GM21717 (cell line): Measurements from ENCODE around the gene OR8S1.
"Not testable (repeated sequence)": the region's sequence is repeated elsewhere in the genome, so short reads cannot be mapped to it uniquely, and the experiment has no call there.

Experiments used
- ATAC-seq: cut with Tn5 transposase; IDR thresholded peaks from one replicate; pipeline ENCODE4 v1.9.1; 2021; ENCODE audit warnings: mild to moderate bottlenecking, moderate library complexity; ENCODE audit not compliant: unreplicated experiment

Gene OR8S1

GRCh38 chr12:48525332-48525731 lies at the start of gene OR8S1:
Gene OR8S1, plus strand, starts transcription at chr12:48525632. Its CDS starts 0 bp downstream, at chr12:48525632.
- ATAC-seq = no peak

GRCh38 chr12:48482198-48482597 lies 43.2 kb upstream of the OR8S1 start, which contains the start of gene C12orf54:
Gene C12orf54, plus strand, starts transcription at chr12:48482498. Its CDS starts 799 bp downstream, at chr12:48483297.
- no peak for ATAC-seq

- no peak for ATAC-seq
Measured at GRCh38 chr12:48482930-48483329, 42.5 kb upstream of the OR8S1 start.

- ATAC-seq = no peak
Measured at GRCh38 chr12:48486261-48486660, 39.2 kb upstream of the OR8S1 start.

GRCh38 chr12:48486679-48487078 lies 38.8 kb upstream of the OR8S1 start:
- no peak for ATAC-seq

GRCh38 chr12:48489012-48489411 lies 36.4 kb upstream of the OR8S1 start:
- peak; percentile 91 for ATAC-seq

- not testable (repeated sequence) for ATAC-seq
Measured at GRCh38 chr12:48489456-48489855, 36.0 kb upstream of the OR8S1 start.

GRCh38 chr12:48500281-48500680 lies 25.2 kb upstream of the OR8S1 start:
- ATAC-seq = not testable (repeated sequence)

GRCh38 chr12:48506836-48507235 lies 18.6 kb upstream of the OR8S1 start:
- ATAC-seq = not testable (repeated sequence)

GRCh38 chr12:48508987-48509386 lies 16.4 kb upstream of the OR8S1 start:
- no peak for ATAC-seq

GRCh38 chr12:48510111-48510510 lies 15.3 kb upstream of the OR8S1 start:
- ATAC-seq = no peak

- peak; percentile 93 for ATAC-seq
Measured at GRCh38 chr12:48512855-48513254, 12.6 kb upstream of the OR8S1 start.

GRCh38 chr12:48514728-48515127 lies 10.7 kb upstream of the OR8S1 start:
- ATAC-seq = no peak

- not testable (repeated sequence) for ATAC-seq
Measured at GRCh38 chr12:48520381-48520780, 5.1 kb upstream of the OR8S1 start.

GRCh38 chr12:48527891-48528670 lies 2.6 kb downstream of the OR8S1 start:
- no peak for ATAC-seq

- no peak for ATAC-seq
Measured at GRCh38 chr12:48532601-48533000, 7.2 kb downstream of the OR8S1 start.

- ATAC-seq = no peak
Measured at GRCh38 chr12:48536602-48537001, 11.2 kb downstream of the OR8S1 start.

GRCh38 chr12:48542300-48542928 lies 17.0 kb downstream of the OR8S1 start:
- ATAC-seq = no peak

GRCh38 chr12:48545833-48546469 lies 20.5 kb downstream of the OR8S1 start:
- no peak for ATAC-seq

- not testable (repeated sequence) for ATAC-seq
Measured at GRCh38 chr12:48547012-48547411, 21.6 kb downstream of the OR8S1 start.

GRCh38 chr12:48551636-48552035 lies 26.2 kb downstream of the OR8S1 start:
- ATAC-seq = not testable (repeated sequence)
